RKO (cell line): ENCODE measurements around the gene METRNL.
A peak's percentile ranks its signal among the peaks of the same experiment; 100 is the strongest.
"Not testable (repeated sequence)": the region's sequence is repeated elsewhere in the genome, so short reads cannot be mapped to it uniquely, and the experiment has no call there.

ENCODE experiments used
- DNase-seq: peaks from one replicate; pipeline ENCODE4 v3.0.0-alpha.2; 2016; ENCODE audit warnings: low spot score

METRNL gene

GRCh38 chr17:83107656-83108048 is 28.2 kb downstream of the METRNL start:
- no peak for DNase-seq

- DNase-seq, result no peak
These were observed 29.3 kb downstream of the METRNL start for GRCh38 chr17:83108709-83109108.

DNA sequence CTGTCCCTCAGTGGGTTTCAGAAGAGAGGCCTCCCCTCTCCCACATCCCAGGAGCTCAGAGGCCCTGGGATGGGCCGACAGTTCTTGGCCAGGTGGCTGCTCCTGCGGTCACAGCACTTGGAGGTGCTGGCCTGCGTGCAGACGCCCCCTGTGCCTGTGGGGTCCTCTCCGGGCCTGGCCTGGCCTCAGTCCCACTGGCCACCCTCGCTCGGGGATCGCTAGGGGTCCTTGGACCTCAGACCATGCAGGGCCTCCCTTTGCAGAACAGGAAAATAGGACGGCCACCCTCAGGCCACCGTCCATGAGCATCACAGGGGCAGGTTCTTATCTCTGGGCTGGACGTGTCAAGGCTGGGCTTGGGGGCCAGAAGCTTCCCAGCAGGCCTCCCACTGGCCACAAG is 30.0 kb downstream of the METRNL start:
- DNase-seq, result no peak

DNA sequence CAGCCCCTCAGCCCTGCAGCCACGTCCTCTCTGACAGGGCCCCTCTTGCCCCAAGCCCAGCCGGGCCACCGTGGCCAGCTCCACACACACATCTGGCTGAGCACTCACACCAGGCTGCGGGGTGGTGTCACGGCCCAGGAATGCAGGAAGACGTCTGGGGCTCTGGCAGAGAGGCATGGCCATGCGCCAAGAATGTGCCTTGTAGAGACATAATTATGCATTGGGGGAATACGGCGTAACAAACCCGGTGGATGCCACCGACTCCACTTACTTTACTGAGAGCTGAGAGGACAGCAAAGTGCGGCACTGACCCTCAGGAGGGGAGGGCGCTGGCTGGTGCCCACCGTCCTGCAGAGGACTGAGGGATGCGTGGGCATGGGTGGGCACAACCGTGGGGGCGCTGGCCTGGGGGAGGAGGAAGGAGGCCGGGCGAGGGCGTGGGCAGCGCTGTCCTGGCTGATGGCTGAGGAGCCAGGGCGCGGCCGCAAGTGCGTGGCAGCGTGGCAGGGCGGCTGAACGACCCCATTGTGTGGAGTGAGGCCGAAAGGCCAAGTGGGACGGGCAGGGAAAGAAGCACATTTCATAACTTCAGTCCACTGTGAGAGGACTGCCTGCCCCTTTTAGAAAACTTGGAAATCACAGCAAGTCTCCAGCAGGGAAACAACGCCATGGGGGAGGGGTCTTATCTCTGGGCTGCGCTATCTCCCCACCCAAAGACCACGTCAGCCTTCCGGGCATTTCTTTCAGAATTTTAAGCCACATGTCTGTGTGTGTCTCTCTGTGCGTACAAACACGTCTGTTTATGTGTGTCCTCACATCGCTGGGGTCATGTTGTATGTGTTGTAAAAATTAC is 30.6 kb downstream of the METRNL start:
- peak; percentile 89 for DNase-seq

DNA sequence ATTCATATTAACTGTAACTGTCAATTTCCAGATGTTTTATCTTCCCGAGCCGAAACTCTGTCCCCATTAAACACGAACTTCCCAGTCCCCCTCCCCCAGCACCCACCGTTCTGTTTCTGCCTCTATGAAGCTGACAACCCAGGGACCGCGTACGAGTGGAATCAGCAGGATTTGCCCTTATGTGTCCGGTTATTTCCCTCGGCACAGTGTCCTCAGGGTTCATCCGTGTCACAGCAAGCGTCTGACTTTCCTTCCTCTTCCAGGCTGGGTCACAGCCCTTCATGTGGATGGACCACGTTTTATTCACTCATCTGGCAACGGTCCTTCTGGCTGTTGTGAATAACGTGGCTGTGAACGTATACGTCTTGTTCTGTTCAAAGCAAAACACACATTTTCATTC is 31.3 kb downstream of the METRNL start:
- no peak for DNase-seq

DNA sequence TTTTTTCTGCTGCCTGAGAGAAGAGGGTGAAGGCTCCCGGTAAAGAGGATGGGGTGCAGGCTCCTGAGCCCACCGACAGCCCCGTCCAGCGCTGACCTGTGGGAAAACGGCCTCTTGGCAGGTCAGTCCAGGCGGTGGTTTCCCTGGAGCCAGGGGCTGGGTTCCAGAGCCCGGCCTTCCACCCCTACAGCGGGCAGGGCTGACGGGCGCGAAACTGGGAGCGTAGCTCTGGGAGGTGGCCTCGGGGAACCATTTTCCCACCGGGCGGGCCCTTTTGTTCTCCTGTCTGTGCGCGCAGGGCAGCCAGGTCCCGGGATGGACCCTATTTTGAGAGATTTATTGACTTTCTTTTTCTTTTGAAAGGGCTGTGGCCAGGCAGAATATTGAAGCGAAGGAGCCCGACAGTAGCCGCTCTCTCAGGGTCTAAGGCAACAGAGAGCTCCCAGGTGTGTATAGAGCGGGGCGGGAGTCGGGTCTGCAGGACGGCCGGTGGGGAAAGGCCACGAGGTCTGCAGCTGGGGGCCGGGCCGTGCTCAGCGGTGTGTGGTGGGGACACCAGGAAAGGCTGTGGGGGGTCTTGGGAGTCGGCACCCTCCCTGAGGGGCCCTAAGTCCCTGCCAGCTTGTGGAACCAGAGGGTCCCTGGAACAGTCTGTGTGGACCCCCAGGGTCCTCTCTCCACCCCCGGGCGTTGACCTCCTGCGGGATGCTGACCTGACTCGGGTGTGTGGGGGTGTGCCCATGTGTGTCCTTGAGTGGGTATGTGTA is 32.3 kb downstream of the METRNL start:
- no peak for DNase-seq

GRCh38 chr17:83113381-83113780 is 34.0 kb downstream of the METRNL start:
- no peak for DNase-seq

DNA sequence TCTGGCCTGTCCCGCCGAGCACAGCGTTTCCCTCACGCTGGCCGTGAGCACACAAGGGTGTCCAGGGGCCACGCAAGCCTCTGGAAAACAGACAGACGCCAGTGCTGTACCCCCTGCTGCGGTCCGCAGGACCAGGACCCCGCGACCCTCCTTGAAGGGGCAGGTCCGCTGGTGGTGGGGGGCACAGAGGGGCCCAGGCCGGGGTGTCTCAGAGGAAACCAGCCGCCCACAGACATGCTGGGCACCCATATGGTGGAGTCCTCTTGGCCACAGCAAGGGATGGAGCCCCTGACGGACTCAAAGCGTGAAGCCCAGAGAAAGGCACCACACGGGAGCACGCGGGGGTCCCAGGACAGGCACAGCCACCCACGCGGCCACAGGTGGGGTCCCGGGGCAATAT is 34.4 kb downstream of the METRNL start:
- DNase-seq, result no peak

- no peak for DNase-seq
These were observed 35.3 kb downstream of the METRNL start for GRCh38 chr17:83114706-83115105.

- DNase-seq, result no peak
These were observed 35.8 kb downstream of the METRNL start for GRCh38 chr17:83115202-83115651.

DNA sequence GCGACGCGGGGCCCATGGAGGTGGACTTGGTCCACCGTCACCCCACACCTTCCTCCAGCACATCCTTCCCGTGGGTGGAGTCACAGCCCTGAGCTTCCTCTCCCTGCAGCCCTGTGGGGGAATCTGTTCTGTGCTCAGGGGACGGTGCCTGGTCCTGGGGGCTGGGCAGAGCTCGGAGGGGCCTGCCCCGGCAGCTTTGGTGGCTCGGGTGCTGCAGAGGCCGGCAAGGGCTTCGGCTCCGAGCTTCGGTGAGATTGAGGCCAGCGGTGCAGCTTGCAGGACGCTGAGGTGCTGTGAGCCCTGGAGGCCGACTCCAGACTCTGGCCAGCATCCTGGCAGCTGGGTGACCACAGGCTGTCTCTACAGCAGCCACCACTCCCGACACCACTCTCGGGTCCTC is 36.4 kb downstream of the METRNL start:
- no peak for DNase-seq

DNA sequence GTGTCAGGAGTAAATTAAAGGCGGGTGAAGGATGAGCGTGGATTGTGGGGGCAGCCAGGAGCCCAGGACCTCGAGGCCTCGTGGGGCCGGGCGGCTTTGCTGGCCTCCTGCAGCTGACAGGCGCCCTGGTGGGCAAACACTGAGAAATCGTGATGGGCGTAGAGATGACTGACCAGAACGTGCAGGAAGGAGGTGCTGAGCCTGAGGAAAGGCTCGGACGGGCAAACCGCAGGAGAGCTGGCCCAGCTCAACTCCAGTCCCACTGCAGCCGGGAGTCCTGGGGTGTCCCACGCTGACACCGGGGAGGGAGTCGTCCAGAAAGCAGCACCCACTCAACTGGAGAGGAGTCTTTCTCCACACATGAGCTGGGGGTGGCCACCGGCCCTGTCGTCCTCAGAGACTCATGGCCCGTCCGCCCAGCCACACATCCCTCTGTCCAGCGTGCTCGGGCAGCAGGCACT is 36.9 kb downstream of the METRNL start:
- DNase-seq, result no peak

DNA sequence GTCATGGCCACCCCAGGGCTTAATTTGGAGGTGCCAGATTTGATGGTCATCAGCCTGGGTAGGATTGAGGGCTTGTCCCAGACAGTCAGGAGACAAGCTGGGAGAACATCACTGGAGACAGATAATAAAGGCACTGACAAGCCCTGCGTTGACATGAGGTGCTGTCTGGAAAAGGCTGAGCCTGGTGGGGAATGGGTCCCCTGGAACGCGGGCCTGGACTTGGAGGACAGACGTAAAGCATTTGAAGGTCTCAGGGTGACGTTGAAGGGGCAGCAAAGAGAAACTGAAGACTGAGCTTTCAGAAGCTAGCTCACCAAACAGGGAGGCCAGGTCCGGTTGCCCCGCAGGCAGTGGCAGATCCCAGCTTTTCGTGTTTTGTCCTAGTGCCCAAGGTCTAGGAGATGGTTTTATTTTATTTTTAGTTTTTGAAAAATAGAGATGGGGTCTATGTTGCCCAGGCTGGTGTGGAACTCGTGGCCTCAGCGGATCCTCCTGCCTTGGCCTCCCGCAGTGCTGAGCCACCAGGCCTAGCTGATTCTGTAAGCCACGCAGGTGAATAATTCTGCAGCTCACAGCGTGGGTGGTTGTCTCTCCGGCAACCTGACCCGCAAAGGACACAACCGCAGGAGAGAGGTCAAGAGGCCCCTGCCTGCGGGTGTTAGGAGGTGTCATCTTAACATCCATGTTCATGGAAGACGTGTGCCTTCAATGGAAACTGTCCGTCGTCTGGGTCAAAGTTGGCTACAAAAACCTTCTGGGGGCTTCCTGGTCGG is 37.6 kb downstream of the METRNL start:
- DNase-seq, result no peak

DNA sequence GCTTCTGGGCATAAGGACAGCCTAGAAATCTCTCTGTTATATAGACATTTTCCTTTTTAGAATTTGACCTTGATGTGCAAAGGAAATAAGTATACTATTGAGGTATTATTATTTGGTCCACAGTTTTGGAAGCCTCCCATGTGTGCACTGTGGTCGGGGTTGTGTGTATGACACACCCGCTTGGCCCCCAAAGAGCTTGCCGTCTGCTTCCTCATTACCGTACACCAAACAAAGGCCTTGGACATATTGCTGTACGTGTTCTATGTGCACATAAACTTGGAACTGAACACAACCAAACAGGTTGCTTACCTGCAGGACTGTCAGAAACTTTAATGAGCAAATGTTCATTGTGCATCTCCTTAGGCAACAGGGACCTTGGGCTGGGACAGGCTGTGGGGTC is 38.2 kb downstream of the METRNL start:
- no peak for DNase-seq

DNA sequence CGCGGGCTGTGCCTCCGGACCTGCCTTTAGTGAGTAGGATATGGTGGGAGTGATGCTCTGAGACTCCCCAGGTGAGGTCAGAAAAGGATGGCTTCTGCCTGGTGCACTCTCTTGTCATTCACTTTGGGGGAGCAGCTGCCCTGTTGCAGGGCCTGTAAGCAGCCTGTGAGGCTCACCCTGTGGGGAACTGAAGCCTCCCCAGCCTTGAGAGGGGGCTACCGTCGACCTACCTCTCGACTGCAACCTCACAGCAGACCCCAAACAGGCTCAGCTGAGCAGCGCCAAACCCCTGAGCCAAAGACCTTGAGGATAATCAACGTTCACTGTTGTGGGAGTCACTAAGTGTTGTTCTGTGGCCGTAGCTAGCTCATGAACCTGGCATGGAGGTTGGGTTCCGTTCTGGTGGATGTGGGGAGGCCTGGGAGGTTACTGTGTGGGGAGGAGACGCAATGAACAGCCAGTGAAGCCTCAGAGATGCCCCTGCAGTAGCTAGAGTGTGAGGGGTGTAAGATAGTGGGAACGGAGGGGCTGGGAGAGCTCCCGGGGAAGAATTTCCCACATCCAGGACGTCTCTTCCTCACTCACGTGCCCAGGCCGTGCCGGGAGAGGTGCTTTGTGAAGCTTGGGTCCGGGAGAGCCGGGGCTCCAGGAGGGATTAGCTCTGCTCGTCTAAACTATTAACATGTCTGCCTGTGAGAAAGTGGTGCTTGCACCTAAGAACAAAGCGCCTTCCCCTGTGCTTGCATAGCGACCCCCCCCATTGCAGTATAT is 38.8 kb downstream of the METRNL start:
- DNase-seq, result no peak

GRCh38 chr17:83119987-83120864 is 40.8 kb downstream of the METRNL start:
- DNase-seq, result no peak

- DNase-seq, result not testable (repeated sequence)
These were observed 42.1 kb downstream of the METRNL start for GRCh38 chr17:83121473-83121872.

- no peak for DNase-seq
These were observed 42.8 kb downstream of the METRNL start for GRCh38 chr17:83121921-83122820.

DNA sequence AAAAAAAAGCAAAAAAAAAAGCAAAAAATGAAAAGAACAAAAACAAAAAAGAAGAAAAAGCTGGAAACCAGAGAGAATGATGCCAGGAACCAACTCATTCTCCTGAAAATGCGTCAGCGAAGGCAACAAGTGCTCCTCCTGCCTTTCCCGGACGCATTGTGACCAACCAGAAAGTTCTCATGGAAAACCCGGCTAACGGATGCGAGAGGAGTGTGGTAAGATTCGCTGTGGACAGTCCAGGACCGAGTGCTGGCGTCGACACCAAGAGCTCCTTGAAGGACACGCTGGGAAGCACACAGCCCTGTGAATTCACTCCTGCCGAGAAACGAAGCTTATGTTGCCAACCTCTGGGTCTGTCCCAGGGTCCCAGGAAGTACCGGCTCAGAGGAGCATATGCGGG is 43.4 kb downstream of the METRNL start:
- DNase-seq, result no peak
